ENCODE measurements around the gene DOK6. TPM values are rescaled to one million over a fixed set of nuclear protein-coding genes. Genes with fewer than 3 reads are reported as not detected.

Gene DOK6
- total and polyA plus RNA-seq, 10 donors = 0.09 to 2.0 (median 0.40) TPM

DNA sequence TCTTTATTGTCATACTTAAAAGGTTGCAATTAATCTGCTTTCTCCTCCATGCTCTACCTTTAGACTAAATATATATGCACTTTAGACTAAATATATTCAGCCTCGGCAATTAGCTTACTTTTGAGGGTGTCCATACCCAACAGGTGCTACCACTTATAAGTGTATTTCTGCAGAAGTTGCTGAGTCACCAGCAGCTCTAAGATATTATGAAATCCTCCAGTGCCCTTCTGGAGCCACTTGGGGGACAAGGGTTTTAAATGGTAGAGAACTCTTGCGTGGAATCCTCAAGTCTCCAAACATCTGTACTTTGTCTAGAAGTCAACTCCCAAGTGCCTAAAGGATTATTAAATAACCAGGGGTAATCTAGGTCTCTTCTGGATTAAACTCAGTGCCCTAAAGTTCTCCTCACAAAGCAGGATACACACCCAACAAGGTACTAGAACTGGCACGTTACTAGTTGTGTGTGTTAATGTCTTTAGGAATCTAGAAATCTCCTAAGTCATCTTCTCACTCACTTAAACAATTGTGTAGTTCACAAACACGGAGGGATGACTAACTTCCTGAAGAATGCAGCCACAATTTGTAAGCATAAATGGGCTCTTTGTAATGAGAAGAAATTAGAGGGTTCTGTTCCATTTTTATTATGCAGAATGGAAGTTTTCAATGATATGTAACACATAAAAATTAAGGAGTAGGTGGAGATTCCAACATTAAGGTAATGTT, 387.3 kb downstream of the DOK6 start:
- 66 to 77% (median 73%) methylated on average over 4 of the region's 4 CpGs for whole genome bisulfite sequencing, 5 donors
- no peaks in the 10 kb centered on the region for H3K9me3 ChIP-seq
- intact Hi-C loops (cut with DNase I; ENCODE audit: low total_unique reads) = no loop called here
- H3K27me3 ChIP-seq (replicated peaks in 1 of 7) = no peaks in the 10 kb centered on the region
- no peak for TF ChIP-seq POLR2AphosphoS5 (IDR thresholded peaks at IDR 0.05)
- no peak for TF ChIP-seq POLR2A (IDR thresholded peaks at IDR 0.05)
- TF ChIP-seq, protein P1, sequence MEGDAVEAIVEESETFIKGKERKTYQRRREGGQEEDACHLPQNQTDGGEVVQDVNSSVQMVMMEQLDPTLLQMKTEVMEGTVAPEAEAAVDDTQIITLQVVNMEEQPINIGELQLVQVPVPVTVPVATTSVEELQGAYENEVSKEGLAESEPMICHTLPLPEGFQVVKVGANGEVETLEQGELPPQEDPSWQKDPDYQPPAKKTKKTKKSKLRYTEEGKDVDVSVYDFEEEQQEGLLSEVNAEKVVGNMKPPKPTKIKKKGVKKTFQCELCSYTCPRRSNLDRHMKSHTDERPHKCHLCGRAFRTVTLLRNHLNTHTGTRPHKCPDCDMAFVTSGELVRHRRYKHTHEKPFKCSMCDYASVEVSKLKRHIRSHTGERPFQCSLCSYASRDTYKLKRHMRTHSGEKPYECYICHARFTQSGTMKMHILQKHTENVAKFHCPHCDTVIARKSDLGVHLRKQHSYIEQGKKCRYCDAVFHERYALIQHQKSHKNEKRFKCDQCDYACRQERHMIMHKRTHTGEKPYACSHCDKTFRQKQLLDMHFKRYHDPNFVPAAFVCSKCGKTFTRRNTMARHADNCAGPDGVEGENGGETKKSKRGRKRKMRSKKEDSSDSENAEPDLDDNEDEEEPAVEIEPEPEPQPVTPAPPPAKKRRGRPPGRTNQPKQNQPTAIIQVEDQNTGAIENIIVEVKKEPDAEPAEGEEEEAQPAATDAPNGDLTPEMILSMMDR (IDR thresholded peaks at IDR 0.05 in 8 of 11, conservative IDR thresholded peaks at IDR 0.05 in 3 of 11) = no peak
- no peak overlapping the region for H3K27ac ChIP-seq
- no peaks in the 10 kb centered on the region for H3K4me1 ChIP-seq
- no peaks in the 10 kb centered on the region for H3K36me3 ChIP-seq
- no peak overlapping the region for H3K4me3 ChIP-seq
- no peak for DNase-seq

DNA sequence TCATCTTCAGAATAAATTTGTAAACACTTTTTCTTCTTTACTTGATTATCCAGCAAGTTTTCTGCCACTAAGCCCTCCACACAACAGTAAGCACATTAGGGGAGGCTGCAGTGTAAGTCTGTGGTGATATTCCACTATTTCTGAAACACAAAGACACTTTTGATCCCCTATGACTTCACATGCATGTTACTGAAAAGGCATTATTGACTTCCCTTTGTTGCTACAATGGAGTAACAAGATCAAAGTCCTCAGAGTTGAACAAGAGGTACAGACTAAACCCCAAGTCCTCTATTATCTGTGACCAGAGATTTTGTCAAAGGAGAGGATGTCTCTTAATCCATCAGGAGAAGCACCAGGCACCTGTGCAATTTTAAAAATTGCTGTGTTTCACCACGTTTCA, 389.1 kb downstream of the DOK6 start:
- Histone ChIP-seq H3K27ac (no peak overlapping the region), H3K9me3 (no peaks in the 10 kb centered on the region), H3K27me3 (replicated peaks in 1 of 7) (no peaks in the 10 kb centered on the region), H3K36me3 (no peaks in the 10 kb centered on the region), H3K4me1 (no peaks in the 10 kb centered on the region), H3K4me3 (no peak overlapping the region)
- WGBS, 5 donors = 75 to 89% (median 88%) methylated on average over 1 of the region's 1 CpG
- TF ChIP-seq POLR2A (IDR thresholded peaks at IDR 0.05) = no peak
- no peak for TF ChIP-seq POLR2AphosphoS5 (IDR thresholded peaks at IDR 0.05)
- TF ChIP-seq, protein P1 (IDR thresholded peaks at IDR 0.05 in 8 of 11, conservative IDR thresholded peaks at IDR 0.05 in 3 of 11) = no peak
- DNase-seq = no peak
- intact Hi-C loops (cut with DNase I; ENCODE audit: low total_unique reads) = no loop called here

GRCh38 chr18:69790649-69791048, 390.0 kb downstream of the DOK6 start:
- no peak overlapping the region for H3K27ac ChIP-seq
- TF ChIP-seq, protein P1 (IDR thresholded peaks at IDR 0.05 in 8 of 11, conservative IDR thresholded peaks at IDR 0.05 in 3 of 11) = no peak
- TF ChIP-seq POLR2A (IDR thresholded peaks at IDR 0.05) (no peak), POLR2AphosphoS5 (IDR thresholded peaks at IDR 0.05) (no peak)
- no peaks in the 10 kb centered on the region for H3K36me3 ChIP-seq
- DNase-seq = no peak
- H3K4me3 ChIP-seq = no peak overlapping the region
- no peaks in the 10 kb centered on the region for H3K4me1 ChIP-seq
- no peaks in the 10 kb centered on the region for H3K27me3 ChIP-seq (replicated peaks in 1 of 7)
- intact Hi-C loops (cut with DNase I; ENCODE audit: low total_unique reads) = no loop called here
- H3K9me3 ChIP-seq = no peaks in the 10 kb centered on the region

- no peaks in the 10 kb centered on the region for H3K36me3 ChIP-seq
- H3K27me3 ChIP-seq (replicated peaks in 1 of 7) = no peaks in the 10 kb centered on the region
- TF ChIP-seq POLR2AphosphoS5 (IDR thresholded peaks at IDR 0.05) = no peak
- TF ChIP-seq POLR2A (IDR thresholded peaks at IDR 0.05) = no peak
- TF ChIP-seq, protein P1 (IDR thresholded peaks at IDR 0.05 in 8 of 11, conservative IDR thresholded peaks at IDR 0.05 in 3 of 11) = no peak
- 77 to 89% (median 84%) methylated on average over 5 of the region's 5 CpGs for WGBS, 5 donors
- no peaks in the 10 kb centered on the region for H3K4me1 ChIP-seq
- DNase-seq = no peak
- no peak overlapping the region for H3K4me3 ChIP-seq
- intact Hi-C loops (cut with DNase I; ENCODE audit: low total_unique reads) = no loop called here
- no peaks in the 10 kb centered on the region for H3K9me3 ChIP-seq
- no peak overlapping the region for H3K27ac ChIP-seq
These were observed 395.1 kb downstream of the DOK6 start for GRCh38 chr18:69795791-69796190.

All from spleen (tissue), 11 donors.